CD4-positive, alpha-beta T cell treated with Interleukin-2 at 100 ng/mL for 4 hours (primary cell): ENCODE results near the gene TSR2.

Experiments
- DNase-seq: peaks from one replicate; pipeline ENCODE4 v3.0.0-alpha.2; 2020; ENCODE audit warnings: low spot score

Gene TSR2

GRCh38 chrX:54439960-54440871, at the start of gene TSR2:
TSR2 (plus strand) TSS chrX:54440404; CDS start chrX:54440422, 18 bp downstream.
- peak; percentile 80 for DNase-seq

- DNase-seq: no peak
Measured at GRCh38 chrX:54397113-54397512, 43.1 kb upstream of the TSR2 start.

GRCh38 chrX:54407266-54407665, 32.9 kb upstream of the TSR2 start:
- no peak for DNase-seq

GRCh38 chrX:54411732-54412131, 28.5 kb upstream of the TSR2 start:
- no peak for DNase-seq

- DNase-seq: no peak
Measured at GRCh38 chrX:54413753-54414152, 26.5 kb upstream of the TSR2 start.

GRCh38 chrX:54415534-54416350, 24.5 kb upstream of the TSR2 start:
- DNase-seq: no peak

- DNase-seq: no peak
Measured at GRCh38 chrX:54416965-54417364, 23.2 kb upstream of the TSR2 start.

- DNase-seq: no peak
Measured at GRCh38 chrX:54419559-54420302, 20.5 kb upstream of the TSR2 start.

- no peak for DNase-seq
Measured at GRCh38 chrX:54422168-54422567, 18.0 kb upstream of the TSR2 start.

GRCh38 chrX:54423161-54423888, 16.9 kb upstream of the TSR2 start:
- no peak for DNase-seq

- DNase-seq: no peak
Measured at GRCh38 chrX:54427837-54428424, 12.3 kb upstream of the TSR2 start.

- DNase-seq: no peak
Measured at GRCh38 chrX:54430519-54430918, 9.7 kb upstream of the TSR2 start.

- no peak for DNase-seq
Measured at GRCh38 chrX:54435121-54435520, 5.1 kb upstream of the TSR2 start.

GRCh38 chrX:54442790-54443189, 2.6 kb downstream of the TSR2 start:
- DNase-seq: no peak

- no peak for DNase-seq
Measured at GRCh38 chrX:54444752-54445151, 4.5 kb downstream of the TSR2 start.

GRCh38 chrX:54446084-54446483, 5.9 kb downstream of the TSR2 start:
- no peak for DNase-seq

GRCh38 chrX:54447461-54447860, 7.3 kb downstream of the TSR2 start:
- no peak for DNase-seq

- DNase-seq: no peak
Measured at GRCh38 chrX:54449929-54450328, 9.7 kb downstream of the TSR2 start.

GRCh38 chrX:54452920-54453319, 12.7 kb downstream of the TSR2 start:
- DNase-seq: no peak

GRCh38 chrX:54470054-54470760, 30.0 kb downstream of the TSR2 start:
- no peak for DNase-seq
